ENCODE measurements around the gene PRR14L. TPM values are rescaled to one million over a fixed set of nuclear protein-coding genes. Genes with fewer than 3 reads are reported as not detected.
A peak's percentile ranks its signal among the peaks of the same experiment; 100 is the strongest.

PRR14L gene
- total RNA-seq, 1 experiment from 2014 or later = 138 TPM

DNA sequence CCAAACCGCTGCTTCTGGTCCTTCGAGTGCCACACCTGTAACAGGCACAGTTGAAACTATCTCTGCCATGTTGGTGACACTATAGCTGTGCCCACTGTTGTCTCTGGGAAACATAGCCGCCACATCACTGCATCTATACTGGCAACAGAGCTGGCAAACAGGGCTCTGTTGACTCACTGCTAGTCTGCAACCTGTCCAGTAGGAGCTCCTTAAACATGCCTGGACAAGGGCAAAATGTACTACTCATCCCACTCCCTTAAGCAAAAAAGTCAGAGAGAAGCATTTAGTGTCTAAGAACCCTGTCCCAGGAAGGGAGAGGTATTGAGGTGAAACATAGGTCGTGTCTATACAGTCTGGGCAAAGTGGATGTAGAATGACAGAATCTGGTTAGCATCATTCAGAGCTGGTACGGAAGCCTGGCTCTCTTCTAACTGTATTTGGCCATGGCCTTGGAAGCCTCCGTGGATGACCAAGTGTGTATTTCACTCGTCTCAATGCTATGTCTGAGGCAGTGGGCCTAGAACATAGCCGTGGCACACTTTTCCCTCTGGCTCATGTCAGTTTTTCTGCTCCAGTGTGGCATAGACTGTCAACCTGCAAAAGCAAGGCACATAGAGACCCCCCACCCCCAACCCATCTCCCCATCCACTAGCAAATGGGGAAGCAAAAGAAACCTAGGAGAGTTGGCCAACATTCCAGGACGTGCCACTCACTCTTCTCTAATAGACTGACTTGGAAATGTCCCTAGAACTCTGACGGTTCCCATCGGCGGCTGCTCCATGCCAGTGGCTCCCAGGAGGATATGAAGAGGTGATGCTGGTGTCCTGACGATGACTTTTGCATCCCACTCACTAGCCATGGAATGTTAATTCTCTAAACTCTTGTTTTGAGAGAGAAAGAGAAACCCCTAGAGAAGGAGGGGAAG lies 66.5 kb downstream of the PRR14L start:
- no peak overlapping the region for H3K9ac ChIP-seq (ENCODE audit: extremely low read depth, insufficient read length, low read length)
- TF ChIP-seq, protein P1, sequence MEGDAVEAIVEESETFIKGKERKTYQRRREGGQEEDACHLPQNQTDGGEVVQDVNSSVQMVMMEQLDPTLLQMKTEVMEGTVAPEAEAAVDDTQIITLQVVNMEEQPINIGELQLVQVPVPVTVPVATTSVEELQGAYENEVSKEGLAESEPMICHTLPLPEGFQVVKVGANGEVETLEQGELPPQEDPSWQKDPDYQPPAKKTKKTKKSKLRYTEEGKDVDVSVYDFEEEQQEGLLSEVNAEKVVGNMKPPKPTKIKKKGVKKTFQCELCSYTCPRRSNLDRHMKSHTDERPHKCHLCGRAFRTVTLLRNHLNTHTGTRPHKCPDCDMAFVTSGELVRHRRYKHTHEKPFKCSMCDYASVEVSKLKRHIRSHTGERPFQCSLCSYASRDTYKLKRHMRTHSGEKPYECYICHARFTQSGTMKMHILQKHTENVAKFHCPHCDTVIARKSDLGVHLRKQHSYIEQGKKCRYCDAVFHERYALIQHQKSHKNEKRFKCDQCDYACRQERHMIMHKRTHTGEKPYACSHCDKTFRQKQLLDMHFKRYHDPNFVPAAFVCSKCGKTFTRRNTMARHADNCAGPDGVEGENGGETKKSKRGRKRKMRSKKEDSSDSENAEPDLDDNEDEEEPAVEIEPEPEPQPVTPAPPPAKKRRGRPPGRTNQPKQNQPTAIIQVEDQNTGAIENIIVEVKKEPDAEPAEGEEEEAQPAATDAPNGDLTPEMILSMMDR (conservative IDR thresholded peaks at IDR 0.05) = no peak
- H4K5ac ChIP-seq (ENCODE audit: insufficient read length, low read depth, low read length) = no peak overlapping the region
- no peak overlapping the region for H3K14ac ChIP-seq (ENCODE audit: insufficient read depth, low read length)
- no peaks in the 10 kb centered on the region for H3K27me3 ChIP-seq (ENCODE audit: insufficient read depth, low read length)
- no peaks in the 10 kb centered on the region for H4K20me1 ChIP-seq (ENCODE audit: control insufficient read depth, insufficient read depth, insufficient read length)
- no peaks in the 10 kb centered on the region for H3K23me2 ChIP-seq (ENCODE audit: insufficient read length, low read depth, low read length, poor library complexity, severe bottlenecking)
- H2BK20ac ChIP-seq (ENCODE audit: low read depth, low read length, poor library complexity, severe bottlenecking) = no peak overlapping the region
- no peak overlapping the region for H2BK15ac ChIP-seq (ENCODE audit: low read depth, low read length)
- peaks cover 18 to 56% (median 53%) of the 10 kb centered on the region in 3 experiments; a peak in 6 of 7 replicates for H3K36me3 Mint-ChIP-seq (ENCODE audit: insufficient read depth in 1 of 3, low read depth in 3 of 3)
- H3T11ph ChIP-seq (ENCODE audit: low read length) = no peak overlapping the region
- H3K27me3 Mint-ChIP-seq (ENCODE audit: low read depth) = no peaks in the 10 kb centered on the region; the same call in none of the 2 replicates
- H3K56ac ChIP-seq (ENCODE audit: insufficient read length, low read depth, low read length) = no peak overlapping the region
- no peak overlapping the region for H3K4me2 ChIP-seq (ENCODE audit: insufficient read depth, insufficient read length, low read length)
- no peak for DNase-seq
- no peak overlapping the region for H3K18ac ChIP-seq (ENCODE audit: insufficient read length, low read depth, low read length)
- no peak overlapping the region for H2AFZ ChIP-seq (ENCODE audit: low read length)
- H3K4me1 ChIP-seq (ENCODE audit: insufficient read depth, low read length) = no peaks in the 10 kb centered on the region
- H3K79me1 ChIP-seq (ENCODE audit: insufficient read depth, low read depth, low read length, poor library complexity, severe bottlenecking) = no peaks in the 10 kb centered on the region
- peak overlapping the region in 2 of 3 experiments; percentile 44 to 84; a peak in 3 of 7 replicates for H3K27ac Mint-ChIP-seq
- no peaks in the 10 kb centered on the region for H3K4me1 Mint-ChIP-seq
- no CpG with 5 or more reads among the region's 13 CpGs for WGBS (ENCODE audit: extremely low coverage, insufficient read length, low lambda C conversion rate)
- no peak overlapping the region for H3K4ac ChIP-seq (ENCODE audit: low read depth, low read length)
- no peak overlapping the region for H3K27ac ChIP-seq (ENCODE audit: insufficient read length, low read depth, low read length)
- H3K9me3 ChIP-seq (ENCODE audit: control insufficient read depth, low read depth, low read length) = no peaks in the 10 kb centered on the region
- H2BK12ac ChIP-seq (ENCODE audit: insufficient read length, low read depth, low read length) = no peak overlapping the region
- H4K8ac ChIP-seq (replicated peaks; ENCODE audit: insufficient read length, low read depth, low read length) = no peak overlapping the region
- no peak overlapping the region for H3K4me3 Mint-ChIP-seq
- no peak overlapping the region for H3K23ac ChIP-seq (ENCODE audit: insufficient read length, low read depth, low read length)
- no peaks in the 10 kb centered on the region for H3K9me3 Mint-ChIP-seq
- H3K79me2 ChIP-seq (ENCODE audit: insufficient read depth, low read length) = no peaks in the 10 kb centered on the region
- H4K91ac ChIP-seq (ENCODE audit: insufficient read length, low read depth, low read length) = no peak overlapping the region
- no peak overlapping the region for H2BK5ac ChIP-seq (ENCODE audit: insufficient read length, low read length)
- no peak overlapping the region for H2BK120ac ChIP-seq (ENCODE audit: low read depth, low read length, poor library complexity, severe bottlenecking)
- no peak overlapping the region for H2AK5ac ChIP-seq (ENCODE audit: insufficient read length, low read length)
